Peyer's patch (tissue), 4 donors: Measurements from ENCODE around the gene GALNT6. TPM values are rescaled to one million over a fixed set of nuclear protein-coding genes. Genes with fewer than 3 reads are reported as not detected.

Experiments used
- DNase-seq, 3 donors: peaks; one replicate each; pipeline ENCODE4 v3.0.0-alpha.2; 2017 to 2019
- H3K27ac ChIP-seq, 4 donors: fragments of 200-600 bp; sonication (generic); one replicate each; pipeline ENCODE4 v1.5.1; 2016 to 2019
- H3K27me3 ChIP-seq, 2 donors: fragments of 200-600 bp; sonication (generic); one replicate each; pipeline ENCODE4 v1.5.1; 2019
- H3K36me3 ChIP-seq, 3 donors: fragments of 200-600 bp; sonication (generic); one replicate each; pipeline ENCODE4 v1.5.1; 2016 to 2019
- H3K4me1 ChIP-seq, 4 donors: fragments of 200-600 bp; sonication (generic); one replicate each; pipeline ENCODE4 v1.5.1; 2016 to 2019
- H3K4me3 ChIP-seq, 4 donors: fragments of 200-600 bp; sonication (generic); 1 replicate in 3 of 4; 2 replicates in 1 of 4; pipeline ENCODE4 v1.5.1; 2016 to 2019; ENCODE audit warnings: mild to moderate bottlenecking in 1 of 4
- H3K9me3 ChIP-seq, 4 donors: fragments of 200-600 bp; sonication (generic); one replicate each; pipeline ENCODE4 v1.5.1; 2016 to 2019; ENCODE audit warnings: mild to moderate bottlenecking in 1 of 4
- CTCF ChIP-seq, 6 experiments: fragments of 450-650 bp in 4 of 6; fragments of 200-600 bp in 2 of 6; sonication (generic) in 1 of 6; IDR thresholded peaks; one replicate each; pipeline ENCODE4 v1.5.1; 2017 to 2019; ENCODE audit warnings: antibody characterized with exemption in 6 of 6, mild to moderate bottlenecking in 3 of 6, moderate library complexity in 1 of 6
- POLR2A ChIP-seq, 2 donors: fragments of 450-650 bp; IDR thresholded peaks; one replicate each; pipeline ENCODE4 v1.5.1; 2017; ENCODE audit warnings: antibody characterized with exemption in 2 of 2, mild to moderate bottlenecking in 2 of 2, moderate library complexity in 2 of 2
- total RNA-seq, 4 donors: library from RNA; depleted of rRNA; stranded (reverse); fragments of >200 nt; gene quantifications; one replicate each; pipeline ENCODE4 v1.1.0, GENCODE V29; 2016

The GALNT6 gene
- total RNA-seq, 4 donors from 2014 or later, result 31.4 to 82.0 (median 54.9) TPM

DNA sequence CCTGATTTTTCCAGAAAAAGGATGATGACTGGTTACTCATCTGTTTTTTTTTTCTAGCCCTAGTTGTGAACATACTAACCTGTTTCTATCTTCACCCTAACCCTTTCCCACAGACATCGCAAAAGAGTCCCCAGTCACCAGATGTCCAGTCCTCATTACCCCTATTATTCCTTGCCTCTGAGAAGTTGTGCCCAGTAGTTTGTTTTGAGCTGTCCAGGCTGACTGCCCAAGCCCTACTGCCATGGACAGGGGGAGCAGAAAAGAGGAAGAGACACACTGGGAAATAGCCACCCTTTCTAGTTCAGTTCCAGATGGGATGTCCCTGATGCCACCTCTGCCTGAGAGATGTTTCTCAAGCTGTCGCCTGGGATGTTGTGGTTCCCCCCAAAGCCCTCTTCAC lies 30.9 kb downstream of the GALNT6 start:
- no peak for TF ChIP-seq POLR2A (IDR thresholded peaks at IDR 0.05)
- TF ChIP-seq CTCF (IDR thresholded peaks at IDR 0.05), result no peak
- no peaks in the 10 kb centered on the region for H3K9me3 ChIP-seq
- peaks cover 0 to 26% (median 0%) of the 10 kb centered on the region in 3 donors for H3K36me3 ChIP-seq
- H3K27me3 ChIP-seq, result no peaks in the 10 kb centered on the region
- peaks cover 0 to 4% (median 0%) of the 10 kb centered on the region in 4 donors for H3K4me1 ChIP-seq
- DNase-seq, result no peak
- H3K27ac ChIP-seq, result no peak overlapping the region
- H3K4me3 ChIP-seq, result no peak overlapping the region

- Histone ChIP-seq H3K9me3 (no peaks in the 10 kb centered on the region), H3K4me1 (peaks cover 0 to 4% (median 0%) of the 10 kb centered on the region in 4 donors), H3K4me3 (no peak overlapping the region), H3K27me3 (no peaks in the 10 kb centered on the region), H3K27ac (no peak overlapping the region), H3K36me3 (peaks cover 0 to 26% (median 0%) of the 10 kb centered on the region in 3 donors)
- no peak for DNase-seq
- TF ChIP-seq CTCF (IDR thresholded peaks at IDR 0.05), result no peak
- no peak for TF ChIP-seq POLR2A (IDR thresholded peaks at IDR 0.05)
These were observed 31.4 kb downstream of the GALNT6 start for GRCh38 chr12:51359851-51360250.

- no peak overlapping the region for H3K27ac ChIP-seq
- DNase-seq, result no peak
- H3K4me1 ChIP-seq, result peaks cover 0 to 4% (median 0%) of the 10 kb centered on the region in 4 donors
- no peak overlapping the region for H3K4me3 ChIP-seq
- TF ChIP-seq CTCF (IDR thresholded peaks at IDR 0.05), result no peak
- TF ChIP-seq POLR2A (IDR thresholded peaks at IDR 0.05), result no peak
- H3K27me3 ChIP-seq, result no peaks in the 10 kb centered on the region
- no peaks in the 10 kb centered on the region for H3K9me3 ChIP-seq
- H3K36me3 ChIP-seq, result peaks cover 0 to 26% (median 0%) of the 10 kb centered on the region in 3 donors
These were observed 32.7 kb downstream of the GALNT6 start for GRCh38 chr12:51358496-51358895.

DNA sequence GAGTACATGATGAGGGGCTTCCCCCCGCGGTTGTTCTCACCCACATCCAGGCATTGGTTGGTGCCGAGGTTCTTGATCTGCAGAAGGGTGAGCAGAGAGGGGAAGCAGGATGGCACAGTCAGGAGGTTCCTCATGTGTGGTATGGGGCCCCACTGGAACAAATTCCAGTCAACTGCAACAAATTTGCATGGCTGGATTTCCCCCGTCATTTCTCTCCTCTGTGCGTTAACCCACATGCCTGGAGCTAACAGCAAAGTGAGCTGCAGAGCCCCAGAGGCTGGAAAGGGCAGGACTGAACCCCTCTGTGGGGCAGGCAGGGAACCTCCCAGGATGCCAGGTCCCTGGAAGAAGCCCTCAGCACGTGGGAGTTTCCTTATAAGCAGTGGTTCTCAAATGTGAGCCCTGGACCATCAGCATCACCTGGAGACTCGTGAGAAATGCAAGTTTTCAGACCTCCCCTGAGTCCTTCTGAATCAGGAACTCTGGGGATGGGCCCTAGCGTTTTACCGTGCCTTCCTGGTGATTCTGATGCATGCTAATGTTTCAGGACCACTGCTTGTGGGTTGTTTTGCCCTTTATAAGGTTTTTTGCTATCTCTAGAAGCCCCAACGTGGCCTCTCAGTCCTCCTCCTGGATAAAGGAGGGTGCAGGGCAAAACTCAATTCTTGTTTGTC lies 33.7 kb downstream of the GALNT6 start:
- H3K4me1 ChIP-seq, result peaks cover 0 to 4% (median 0%) of the 10 kb centered on the region in 4 donors
- DNase-seq, result peak in 2 of 3 donors; percentile 44 to 55
- H3K9me3 ChIP-seq, result no peaks in the 10 kb centered on the region
- H3K27me3 ChIP-seq, result no peaks in the 10 kb centered on the region
- TF ChIP-seq CTCF (IDR thresholded peaks at IDR 0.05) (no peak), POLR2A (IDR thresholded peaks at IDR 0.05) (no peak)
- no peak overlapping the region for H3K4me3 ChIP-seq
- no peak overlapping the region for H3K27ac ChIP-seq
- H3K36me3 ChIP-seq, result peaks cover 0 to 26% (median 0%) of the 10 kb centered on the region in 3 donors

DNA sequence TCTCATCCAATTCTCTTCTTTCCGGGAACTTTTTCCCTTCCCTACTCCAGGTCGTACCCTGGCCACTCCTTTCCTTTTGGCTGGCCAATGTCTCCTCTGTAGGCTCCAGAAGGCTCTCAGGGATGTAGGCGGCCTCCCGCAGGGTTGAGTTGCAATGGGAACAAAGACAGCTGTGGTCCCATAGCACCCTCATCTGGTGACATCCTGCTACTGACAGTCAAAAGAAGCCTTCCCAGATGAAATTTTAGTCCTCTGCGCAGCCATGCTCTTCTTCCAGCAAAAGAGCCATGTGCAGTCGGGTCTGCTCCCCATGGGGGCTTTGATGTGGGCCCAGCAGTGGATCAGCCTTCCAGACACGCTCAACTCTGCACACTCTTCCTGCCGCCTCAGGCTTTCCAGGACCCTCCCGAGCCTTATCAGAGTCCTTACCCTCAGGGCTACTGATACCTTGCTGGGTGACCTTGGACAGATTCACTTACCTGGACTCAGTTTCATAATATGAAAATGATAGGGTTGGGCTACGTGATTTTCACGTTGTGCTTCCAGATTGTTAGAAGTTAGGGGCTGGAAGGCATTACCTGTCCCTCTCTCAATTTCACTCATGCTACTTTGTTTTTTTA lies 39.2 kb downstream of the GALNT6 start:
- Histone ChIP-seq H3K27me3 (no peaks in the 10 kb centered on the region), H3K9me3 (no peaks in the 10 kb centered on the region), H3K27ac (no peak overlapping the region), H3K4me3 (no peak overlapping the region), H3K4me1 (peaks cover 0 to 4% (median 0%) of the 10 kb centered on the region in 4 donors), H3K36me3 (peaks cover 0 to 5% (median 0%) of the 10 kb centered on the region in 3 donors)
- no peak for TF ChIP-seq POLR2A (IDR thresholded peaks at IDR 0.05)
- peak in 5 of 6 experiments; percentile 26 to 70 (median 56) for TF ChIP-seq CTCF (IDR thresholded peaks at IDR 0.05)
- peak in 2 of 3 donors; percentile 54 to 55 for DNase-seq
